K562 (cell line): ENCODE results near the gene DCAF7. TPM values are rescaled to one million over a fixed set of nuclear protein-coding genes. Genes with fewer than 3 reads are reported as not detected.

Experiments used
- ARHGAP35 ChIP-seq: fragments of 450-650 bp; IDR thresholded peaks from 2 replicates; pipeline ENCODE4 v1.6.1; 2018; ENCODE audit not compliant: partially characterized antibody
- ATF1 ChIP-seq, 2 experiments: fragments of 450-650 bp in 1 of 2; IDR thresholded peaks; 2 replicates each; pipeline ENCODE4 v1.6.1; 2016; ENCODE audit warnings: missing compliant biosample characterization in 1 of 2, missing genetic modification characterization in 1 of 2
- CBX3 ChIP-seq, 2 experiments: IDR thresholded peaks; 1 replicate in 1 of 2; 2 replicates in 1 of 2; pipeline ENCODE4 v1.6.1; 2012; ENCODE audit warnings: inconsistent platforms in 2 of 2, low read length in 2 of 2, borderline replicate concordance in 1 of 2, control low read depth in 1 of 2
- CCNT2 ChIP-seq: IDR thresholded peaks from 2 replicates; pipeline ENCODE4 v1.6.1; 2011; ENCODE audit warnings: borderline replicate concordance, low read depth, mild to moderate bottlenecking, moderate library complexity, mixed read lengths, low read length; ENCODE audit not compliant: insufficient read length; ENCODE audit errors: extremely low read depth
- DACH1 ChIP-seq: fragments of 450-650 bp; IDR thresholded peaks from 2 replicates; pipeline ENCODE4 v1.6.1; 2018; ENCODE audit not compliant: partially characterized antibody
- FUS ChIP-seq: fragments of 200-400 bp; formaldehyde crosslinking; optimal IDR thresholded peaks from 2 replicates; pipeline ENCODE3; 2017; ENCODE audit warnings: low read depth, low read length
- GABPA ChIP-seq: fragments of 200-800 bp; sonication (Bioruptor generic); conservative IDR thresholded peaks from 2 replicates; pipeline ENCODE4 v1.6.1; 2016; ENCODE audit warnings: low read depth, missing genetic modification characterization, missing compliant biosample characterization
- GTF2A2 ChIP-seq: IDR thresholded peaks from 2 replicates; pipeline ENCODE4 v1.6.1; 2016; ENCODE audit warnings: mild to moderate bottlenecking, missing genetic modification characterization, missing compliant biosample characterization
- KDM2B ChIP-seq: fragments of 250-450 bp; sonication (Bioruptor Pico); IDR thresholded peaks from 2 replicates; pipeline ENCODE4 v1.8.0; 2021; ENCODE audit warnings: mild to moderate bottlenecking, moderate library complexity
- KLF1 ChIP-seq: fragments of 450-650 bp; IDR thresholded peaks from 2 replicates; pipeline ENCODE4 v1.6.1; 2016; ENCODE audit warnings: missing genetic modification characterization, missing compliant biosample characterization
- MTA3 ChIP-seq: fragments of 450-650 bp; formaldehyde crosslinking; IDR thresholded peaks from 2 replicates; pipeline ENCODE4 v1.6.1; 2017; ENCODE audit warnings: mild to moderate bottlenecking, borderline replicate concordance
- NCOA2 ChIP-seq, 2 experiments: fragments of 450-650 bp; IDR thresholded peaks; 2 replicates each; pipeline ENCODE4 v1.6.1; 2018; ENCODE audit warnings: mild to moderate bottlenecking in 2 of 2, moderate library complexity in 1 of 2; ENCODE audit not compliant: partially characterized antibody in 2 of 2
- NFE2L1 ChIP-seq: fragments of 450-650 bp; IDR thresholded peaks from 2 replicates; pipeline ENCODE4 v1.6.1; 2016; ENCODE audit warnings: missing genetic modification characterization, low read depth, mild to moderate bottlenecking, missing compliant biosample characterization, moderate library complexity, borderline replicate concordance
- POLR3G ChIP-seq: IDR thresholded peaks from 2 replicates; pipeline ENCODE4 v1.6.1; 2011; ENCODE audit not compliant: insufficient read length, insufficient replicate concordance; ENCODE audit errors: extremely low read depth
- SIN3B ChIP-seq: fragments of 450-650 bp; IDR thresholded peaks from 2 replicates; pipeline ENCODE4 v1.6.1; 2017; ENCODE audit warnings: low read depth, mild to moderate bottlenecking, moderate library complexity
- SMAD3 ChIP-seq: fragments of 450-650 bp; formaldehyde crosslinking; conservative IDR thresholded peaks from 2 replicates; pipeline ENCODE4 v1.4.0; 2020; ENCODE audit warnings: mild to moderate bottlenecking
- TAF1 ChIP-seq: IDR thresholded peaks from 2 replicates; pipeline ENCODE4 v1.6.1; 2011; ENCODE audit warnings: mild to moderate bottlenecking, low read length, moderate library complexity; ENCODE audit not compliant: insufficient read depth, control insufficient read depth, severe bottlenecking; ENCODE audit errors: extremely low read depth
- TAF9B ChIP-seq: fragments of 450-650 bp; IDR thresholded peaks from 2 replicates; pipeline ENCODE4 v1.6.1; 2018; ENCODE audit warnings: mild to moderate bottlenecking; ENCODE audit not compliant: partially characterized antibody
- USF2 ChIP-seq: sonication (generic); formaldehyde crosslinking; IDR thresholded peaks from 2 replicates; pipeline ENCODE4 v1.5.0; 2020; ENCODE audit warnings: missing genetic modification reagents
- WHSC1 ChIP-seq: IDR thresholded peaks from one replicate; pipeline ENCODE4 v1.6.1; 2012; ENCODE audit warnings: low read length, control low read depth, inconsistent platforms
- XRCC3 ChIP-seq: fragments of 450-650 bp; IDR thresholded peaks from 2 replicates; pipeline ENCODE4 v1.6.1; 2017; ENCODE audit warnings: mild to moderate bottlenecking, moderate library complexity
- XRCC4 ChIP-seq: IDR thresholded peaks from one replicate; pipeline ENCODE4 v1.6.1; 2011; ENCODE audit not compliant: insufficient read depth, insufficient read length; ENCODE audit errors: extremely low read depth
- ZFP30 ChIP-seq: fragments of 250-450 bp; sonication (Bioruptor Pico); IDR thresholded peaks from 2 replicates; pipeline ENCODE4 v1.8.0; 2022; ENCODE audit warnings: moderate library complexity, mild to moderate bottlenecking, inconsistent platforms, borderline replicate concordance
- ZNF263 ChIP-seq: sonication (generic); formaldehyde crosslinking; IDR thresholded peaks from 2 replicates; pipeline ENCODE4 v1.8.0; 2022; ENCODE audit warnings: mild to moderate bottlenecking, missing genetic modification reagents, borderline replicate concordance
- ZNF311 ChIP-seq: fragments of 250-450 bp; sonication (Bioruptor Pico); IDR thresholded peaks from 2 replicates; pipeline ENCODE4 v1.4.0; 2020; ENCODE audit warnings: mild to moderate bottlenecking, moderate library complexity
- polyA plus RNA-seq, 8 experiments: library from polyadenylated mRNA; depleted of rRNA in 4 of 8; stranded (reverse) in 5 of 8; unstranded in 3 of 8; fragments of >200 nt; fragmentation: Nextera tagmentation in 2 of 8; fragmentation: Illumina TruSeq in 1 of 8; extraction: Ambion mirVana in 2 of 8; extraction: Trizol in 1 of 8; gene quantifications; 2 replicates each; pipeline versions ENCODE4 v1.2.1 to v1.2.3, GENCODE V29; 2011 to 2014; ENCODE audit warnings: inconsistent platforms in 1 of 8, missing spikeins in 1 of 8
- total RNA-seq, 7 experiments: library from RNA; depleted of rRNA in 6 of 7; stranded (reverse); fragments of >200 nt in 6 of 7; fragmentation: Illumina TruSeq in 2 of 7; extraction: Trizol in 2 of 7; gene quantifications; 2 replicates each; pipeline versions ENCODE4 v1.2.1 to v1.2.3, GENCODE V29; 2011 to 2021; ENCODE audit warnings: low replicate concordance in 1 of 7
- TF ChIP-seq, protein P1 (sequence below): sonication (generic); formaldehyde crosslinking; IDR thresholded peaks from 2 replicates; pipeline ENCODE4 v1.9.0; 2022; ENCODE audit warnings: mild to moderate bottlenecking, missing genetic modification reagents

DCAF7 gene
- total and polyA plus RNA-seq, 9 of the 15 experiments (the other 6 are each of a cell fraction or from before 2014, with no cell fraction given) = 30.8 to 123 (median 40.2) TPM

DNA sequence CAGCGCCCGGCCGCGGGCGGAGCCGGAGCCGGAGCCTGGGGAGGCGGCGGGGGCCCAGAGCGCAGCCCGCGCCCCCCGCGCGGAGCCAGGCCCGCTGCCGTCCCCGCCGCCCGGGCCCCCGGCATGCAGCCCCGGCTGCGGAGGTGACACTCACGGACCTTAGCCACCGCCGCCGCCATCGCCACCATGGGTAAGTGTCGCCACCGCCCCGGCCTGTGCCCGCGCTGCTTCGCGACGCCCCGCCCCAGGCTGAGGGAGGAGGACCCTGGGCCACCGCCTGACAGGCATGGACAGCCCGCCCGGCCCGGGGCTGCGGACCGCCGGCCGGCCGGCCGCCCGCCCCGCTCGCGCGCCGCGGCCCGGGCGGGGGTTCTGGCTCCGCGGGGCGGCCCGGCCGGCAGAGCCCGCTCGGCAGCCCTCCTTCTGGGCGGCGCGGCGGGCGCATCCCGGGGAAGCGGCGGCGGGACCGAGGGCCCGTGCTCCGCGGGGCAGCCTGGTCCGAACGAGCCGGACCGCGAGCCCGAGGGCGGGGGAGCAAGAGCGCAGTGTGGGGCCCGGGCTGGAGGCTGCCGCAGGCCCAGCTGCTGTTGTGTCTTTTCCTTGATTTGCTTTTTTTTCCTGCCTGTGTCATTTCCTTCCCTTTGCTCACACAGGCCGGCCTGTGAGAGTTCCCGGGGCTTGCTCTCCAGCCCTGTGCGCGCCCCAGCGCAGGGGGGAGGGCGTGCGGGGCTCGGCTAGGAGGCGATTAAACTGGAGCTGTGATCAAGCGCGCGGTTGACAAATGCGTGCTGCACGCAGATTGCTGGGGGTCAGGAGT is 72.5 kb downstream of the DCAF7 start (continued):
- TF ChIP-seq WHSC1 = no peak
- no peak for TF ChIP-seq NCOA2 (IDR thresholded peaks at IDR 0.05; ENCODE audit: partially characterized antibody in 2 of 2)
- no peak for TF ChIP-seq SMAD3
- no peak for TF ChIP-seq NFE2L1 (tag)
- TF ChIP-seq GTF2A2 (tag) = no peak
- TF ChIP-seq SIN3B = peak; percentile 39; the same call in 1 of the 2 replicates
- peak; percentile 62; the same call in 1 of the 2 replicates for TF ChIP-seq KDM2B
- TF ChIP-seq POLR3G = no peak
- TF ChIP-seq TAF9B = no peak
- TF ChIP-seq ZNF263 (CRISPR knock-in tag) = no peak
- no peak for TF ChIP-seq USF2 (CRISPR knock-in tag)
- no peak for TF ChIP-seq ARHGAP35
- no peak for TF ChIP-seq KLF1 (tag)
- no peak for TF ChIP-seq ATF1 (CRISPR knock-in tag; IDR thresholded peaks at IDR 0.05)
- TF ChIP-seq ATF1 (tag; IDR thresholded peaks at IDR 0.05) = no peak
- no peak for TF ChIP-seq XRCC4
- TF ChIP-seq CBX3 (IDR thresholded peaks at IDR 0.05; ENCODE audit: borderline replicate concordance in 1 of 2, low read length in 2 of 2) = no peak
- peak; percentile 24; the same call in 1 of the 2 replicates for TF ChIP-seq MTA3
- no peak for TF ChIP-seq DACH1
- no peak for TF ChIP-seq ZFP30
- no peak for TF ChIP-seq ZNF311 (CRISPR knock-in tag)
- TF ChIP-seq XRCC3 = no peak
- peak; percentile 26 for TF ChIP-seq CCNT2
- 0 out of 2 replicates have a peak, but pooled peaks have one; percentile 5 for TF ChIP-seq GABPA
- TF ChIP-seq TAF1 = peak; percentile 24
- no peak for TF ChIP-seq FUS
- TF ChIP-seq, protein P1, sequence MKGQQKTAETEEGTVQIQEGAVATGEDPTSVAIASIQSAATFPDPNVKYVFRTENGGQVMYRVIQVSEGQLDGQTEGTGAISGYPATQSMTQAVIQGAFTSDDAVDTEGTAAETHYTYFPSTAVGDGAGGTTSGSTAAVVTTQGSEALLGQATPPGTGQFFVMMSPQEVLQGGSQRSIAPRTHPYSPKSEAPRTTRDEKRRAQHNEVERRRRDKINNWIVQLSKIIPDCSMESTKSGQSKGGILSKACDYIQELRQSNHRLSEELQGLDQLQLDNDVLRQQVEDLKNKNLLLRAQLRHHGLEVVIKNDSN (CRISPR knock-in tag) = no peak
